IMR-90 (cell line): ENCODE results near the gene FSTL3. TPM values are rescaled to one million over a fixed set of nuclear protein-coding genes. Genes with fewer than 3 reads are reported as not detected.

ENCODE experiments used
- ATAC-seq: fragments of 200-7000 bp; cut with Tn5 transposase; 2 replicates; pipeline ENCODE4 v1.9.1; 2020; ENCODE audit warnings: low read depth, mild to moderate bottlenecking, moderate library complexity
- BruUV-seq: library from RNA; stranded (reverse); fragments of 400-500 nt; replicated peaks from 2 replicates; lab custom pipeline; 2021; lab: Mats Ljungman, UMichigan
- CTCF ChIA-PET: fragments of 300-600 bp; formaldehyde crosslinking; extraction: SDS; loops from one replicate; lab custom pipeline; 2021; ENCODE audit warnings: antibody characterized with exemption; lab: Yijun Ruan, JAX
- POLR2A ChIA-PET: fragments of 300-600 bp; sonication (Branson Sonifier 250); formaldehyde crosslinking; loops from one replicate; lab custom pipeline; 2022; ENCODE audit warnings: antibody characterized with exemption; ENCODE audit not compliant: unreplicated experiment; lab: Charles Lee
- DNase-seq: peaks from one replicate; pipeline ENCODE4 v3.0.0; 2013
- H2AFZ ChIP-seq: replicated peaks from 2 replicates; pipeline ENCODE3; 2013; ENCODE audit warnings: low read length, mild to moderate bottlenecking; ENCODE audit not compliant: poor library complexity
- H2AK5ac ChIP-seq: 2 replicates; pipeline ENCODE4 v1.6.1; 2013; ENCODE audit warnings: low read depth, low read length, inconsistent platforms
- H2AK9ac ChIP-seq: replicated peaks from 2 replicates; pipeline ENCODE3; 2013; ENCODE audit warnings: mild to moderate bottlenecking, low read depth, low read length, moderate library complexity; ENCODE audit not compliant: poor library complexity
- H2BK120ac ChIP-seq: 2 replicates; pipeline ENCODE4 v1.6.1; 2013; ENCODE audit warnings: low read depth, low read length, inconsistent platforms
- H2BK15ac ChIP-seq: 3 replicates; pipeline ENCODE4 v1.6.1; 2013; ENCODE audit warnings: low read depth, low read length, inconsistent platforms
- H2BK20ac ChIP-seq: 2 replicates; pipeline ENCODE4 v1.6.1; 2013; ENCODE audit warnings: low read depth, mild to moderate bottlenecking, inconsistent platforms, low read length, moderate library complexity
- H2BK5ac ChIP-seq: 2 replicates; pipeline ENCODE4 v1.6.1; 2013; ENCODE audit warnings: mild to moderate bottlenecking, low read depth, low read length, inconsistent platforms; ENCODE audit not compliant: poor library complexity, severe bottlenecking
- H3K14ac ChIP-seq: replicated peaks from 2 replicates; pipeline ENCODE4 v1.6.1; 2013; ENCODE audit warnings: low read depth, low read length, inconsistent platforms
- H3K18ac ChIP-seq: 2 replicates; pipeline ENCODE4 v1.6.1; 2013; ENCODE audit warnings: low read depth, low read length, control low read depth
- H3K23ac ChIP-seq: 2 replicates; pipeline ENCODE4 v1.6.1; 2013; ENCODE audit warnings: low read depth, low read length, inconsistent platforms
- H3K27ac ChIP-seq: 2 replicates; pipeline ENCODE4 v1.5.1; 2013; ENCODE audit warnings: mild to moderate bottlenecking, control low read depth, low read length; ENCODE audit not compliant: insufficient read depth
- H3K27me3 ChIP-seq: 2 replicates; pipeline ENCODE4 v1.6.1; 2013; ENCODE audit warnings: low read length; ENCODE audit not compliant: control insufficient read depth, insufficient read depth
- H3K36me3 ChIP-seq: 2 replicates; pipeline ENCODE4 v1.6.1; 2013; ENCODE audit warnings: low read length, mixed read lengths; ENCODE audit not compliant: control insufficient read depth, insufficient read depth
- H3K4ac ChIP-seq: 2 replicates; pipeline ENCODE4 v1.6.1; 2013; ENCODE audit warnings: low read depth, low read length, inconsistent platforms
- H3K4me1 ChIP-seq: 2 replicates; pipeline ENCODE4 v1.6.1; 2013; ENCODE audit warnings: low read length, mixed read lengths; ENCODE audit not compliant: control insufficient read depth, insufficient read depth
- H3K4me2 ChIP-seq: 2 replicates; pipeline ENCODE4 v1.6.1; 2013; ENCODE audit warnings: low read depth, mild to moderate bottlenecking, control low read depth, low read length, moderate library complexity
- H3K4me3 ChIP-seq: 2 replicates; pipeline ENCODE4 v1.5.1; 2013; ENCODE audit warnings: low read depth, mild to moderate bottlenecking, control low read depth, low read length, moderate library complexity; ENCODE audit not compliant: insufficient read depth
- H3K56ac ChIP-seq: 2 replicates; pipeline ENCODE4 v1.6.1; 2013; ENCODE audit warnings: low read length, inconsistent platforms; ENCODE audit not compliant: insufficient read depth; ENCODE audit errors: extremely low read depth
- H3K79me1 ChIP-seq, 2 experiments: 2 replicates each; pipeline ENCODE4 v1.6.1; 2013; ENCODE audit warnings: low read length in 2 of 2, inconsistent platforms in 1 of 2, low read depth in 1 of 2
- H3K9ac ChIP-seq: 2 replicates; pipeline ENCODE4 v1.6.1; 2013; ENCODE audit warnings: low read depth, low read length, control low read depth
- H3K9me1 ChIP-seq: 2 replicates; pipeline ENCODE4 v1.6.1; 2013; ENCODE audit warnings: low read length, inconsistent platforms; ENCODE audit not compliant: insufficient read depth
- H3K9me3 ChIP-seq: 2 replicates; pipeline ENCODE4 v1.6.1; 2013; ENCODE audit warnings: low read length; ENCODE audit not compliant: control insufficient read depth, insufficient read depth
- H4K20me1 ChIP-seq: 2 replicates; pipeline ENCODE4 v1.6.1; 2013; ENCODE audit warnings: low read length, inconsistent platforms; ENCODE audit not compliant: insufficient read depth
- H4K5ac ChIP-seq: 2 replicates; pipeline ENCODE4 v1.6.1; 2013; ENCODE audit warnings: mild to moderate bottlenecking, low read depth, low read length, control low read depth
- H4K8ac ChIP-seq, 2 experiments: 2 replicates each; pipeline ENCODE4 v1.6.1; 2013; ENCODE audit warnings: low read depth in 2 of 2, low read length in 2 of 2, control low read depth in 1 of 2, inconsistent platforms in 1 of 2
- H4K91ac ChIP-seq: 2 replicates; pipeline ENCODE4 v1.6.1; 2013; ENCODE audit warnings: low read depth, low read length, inconsistent platforms; ENCODE audit not compliant: insufficient read depth
- BHLHE40 ChIP-seq: fragments of 150-350 bp; IDR thresholded peaks from 2 replicates; pipeline ENCODE4 v1.6.1; 2016; ENCODE audit warnings: mild to moderate bottlenecking, low read depth, low read length
- CEBPB ChIP-seq: IDR thresholded peaks from 2 replicates; pipeline ENCODE4 v1.6.1; 2012; ENCODE audit warnings: low read depth, low read length, improper control_type of control experiment
- FOS ChIP-seq: fragments of 150-350 bp; IDR thresholded peaks from 2 replicates; pipeline ENCODE4 v1.6.1; 2016; ENCODE audit warnings: low read depth, low read length
- MAZ ChIP-seq: IDR thresholded peaks from 2 replicates; pipeline ENCODE4 v1.6.1; 2012; ENCODE audit warnings: low read depth, mild to moderate bottlenecking, low read length, improper control_type of control experiment, moderate library complexity, borderline replicate concordance
- MXI1 ChIP-seq: IDR thresholded peaks from 2 replicates; pipeline ENCODE4 v1.6.1; 2012; ENCODE audit warnings: low read depth, mild to moderate bottlenecking, low read length, moderate library complexity, borderline replicate concordance
- NFE2L2 ChIP-seq: fragments of 150-350 bp; IDR thresholded peaks from 2 replicates; pipeline ENCODE4 v1.6.1; 2016; ENCODE audit warnings: low read depth, mild to moderate bottlenecking, low read length
- POLR2A ChIP-seq: IDR thresholded peaks from 2 replicates; pipeline ENCODE4 v1.6.1; 2012; ENCODE audit warnings: mild to moderate bottlenecking, low read depth, low read length
- RAD21 ChIP-seq: IDR thresholded peaks from 2 replicates; pipeline ENCODE4 v1.6.1; 2012; ENCODE audit warnings: low read length, improper control_type of control experiment
- RCOR1 ChIP-seq: IDR thresholded peaks from 2 replicates; pipeline ENCODE4 v1.6.1; 2012; ENCODE audit warnings: mild to moderate bottlenecking, low read length, improper control_type of control experiment; ENCODE audit not compliant: insufficient replicate concordance
- WGBS, 2 experiments: methylation state at CpG; one replicate each; pipeline versions ENCODE4 v1.1.5 to v1.1.7; 2013; ENCODE audit warnings: missing lambda C conversion rate in 2 of 2; ENCODE audit not compliant: insufficient read length in 1 of 2; ENCODE audit errors: extremely low coverage in 2 of 2; 5-methylcytosine and 5-hydroxymethylcytosine counted together
- dilution Hi-C: fragments of 300-500 bp; cut with HindIII; formaldehyde crosslinking; loops from one replicate; pipeline ENCODE4 v1.14.3; 2018; ENCODE audit warnings: low sequenced_read_pairs; ENCODE audit not compliant: unreplicated experiment
- in situ Hi-C: fragments of 300-500 bp; cut with MboI; formaldehyde crosslinking; loops from 3 replicates; pipeline ENCODE4 v1.14.3; 2019; ENCODE audit warnings: low sequenced_read_pairs, inconsistent platforms, mixed read lengths
- intact Hi-C: fragments of 100-400 bp; cut with micrococcal nuclease; formaldehyde crosslinking; loops from 2 replicates; pipeline ENCODE4 v1.10.0; 2022
- polyA plus RNA-seq, 3 experiments: library from polyadenylated mRNA; depleted of rRNA; stranded (reverse); fragments of >200 nt; gene quantifications; 2 replicates each; pipeline ENCODE4 v1.2.3, GENCODE V29; 2012; ENCODE audit warnings: low replicate concordance in 1 of 3
- total RNA-seq: library from RNA; depleted of rRNA; stranded (reverse); fragments of >200 nt; gene quantifications from 2 replicates; pipeline ENCODE4 v1.2.3, GENCODE V29; 2012
- TF ChIP-seq, protein P1 (sequence below): fragments of 150-350 bp; IDR thresholded peaks from 2 replicates; pipeline ENCODE4 v1.6.1; 2017; ENCODE audit warnings: mild to moderate bottlenecking, antibody characterized with exemption, low read length, low read depth

The FSTL3 gene
- total and polyA plus RNA-seq, 2 of the 4 experiments (the other 2 are of a cell fraction) = 32.3 to 76.9 TPM

DNA sequence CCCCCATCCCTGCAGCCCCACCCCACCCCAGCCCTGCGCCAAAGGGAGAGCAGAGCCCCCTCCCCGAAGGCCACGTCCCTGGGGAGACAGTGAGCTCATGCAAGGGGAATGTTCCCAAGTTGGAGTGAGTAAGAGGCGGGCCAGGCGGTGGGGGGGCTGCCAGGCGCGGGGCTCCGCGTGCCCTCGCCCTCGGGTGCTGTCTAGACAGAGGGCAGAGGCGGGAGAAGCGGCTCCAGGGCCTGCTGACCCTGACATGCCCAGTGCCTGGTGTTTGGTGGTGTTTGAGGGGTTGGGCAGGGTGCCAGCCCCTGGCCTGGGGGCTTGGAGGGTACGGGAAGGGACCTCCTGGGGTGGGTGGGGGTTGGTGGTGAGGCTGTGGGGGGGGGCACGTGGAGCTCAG, 1.0 kb downstream of the FSTL3 start:
- peaks cover 18% of the 10 kb centered on the region for H4K20me1 ChIP-seq
- no peak overlapping the region for H3K18ac ChIP-seq
- H2AFZ ChIP-seq = peak overlapping the region; percentile 69
- H3K27me3 ChIP-seq = no peaks in the 10 kb centered on the region
- ChIA-PET CTCF (no interaction called here), POLR2A (interaction anchor here (0.7 kb wide), 2 partner anchors 76 to 280 kb away, joined by 3 read pairs; no protein-coding TSS in a partner anchor)
- no peak overlapping the region for H3K23ac ChIP-seq
- H2BK15ac ChIP-seq = no peak overlapping the region
- in situ Hi-C loops (no loop called here), intact Hi-C loops (no loop called here), dilution Hi-C loops (no loop called here)
- peak overlapping the region; percentile 78; the same call in 1 of the 2 replicates for H3K14ac ChIP-seq
- H3K4me2 ChIP-seq = peak overlapping the region; percentile 68
- peaks cover 12% of the 10 kb centered on the region for H3K9me1 ChIP-seq
- H2BK5ac ChIP-seq = peak overlapping the region; percentile 89
- peaks cover 19% of the 10 kb centered on the region for H3K4me1 ChIP-seq
- no peak overlapping the region for H4K5ac ChIP-seq
- no peak overlapping the region for H2BK20ac ChIP-seq
- H3K4ac ChIP-seq = peak overlapping the region; percentile 90
- TF ChIP-seq MAZ (peak; percentile 98), BHLHE40 (peak; percentile 69), MXI1 (peak; percentile 42; the same call in 1 of the 2 replicates), POLR2A (no peak), FOS (peak; percentile 89), NFE2L2 (no peak), CEBPB (0 out of 2 replicates have a peak, but pooled peaks have one; percentile 15), RAD21 (no peak), RCOR1 (peak; percentile 15)
- TF ChIP-seq, protein P1, sequence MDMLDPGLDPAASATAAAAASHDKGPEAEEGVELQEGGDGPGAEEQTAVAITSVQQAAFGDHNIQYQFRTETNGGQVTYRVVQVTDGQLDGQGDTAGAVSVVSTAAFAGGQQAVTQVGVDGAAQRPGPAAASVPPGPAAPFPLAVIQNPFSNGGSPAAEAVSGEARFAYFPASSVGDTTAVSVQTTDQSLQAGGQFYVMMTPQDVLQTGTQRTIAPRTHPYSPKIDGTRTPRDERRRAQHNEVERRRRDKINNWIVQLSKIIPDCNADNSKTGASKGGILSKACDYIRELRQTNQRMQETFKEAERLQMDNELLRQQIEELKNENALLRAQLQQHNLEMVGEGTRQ = peak; percentile 35; the same call in 1 of the 2 replicates
- peak; percentile 3 for ATAC-seq
- peak overlapping the region; percentile 47; the same call in 1 of the 2 replicates for H4K91ac ChIP-seq
- H2AK9ac ChIP-seq = peak overlapping the region; percentile 99
- DNase-seq = peak; percentile 79
- peak overlapping the region; percentile 90; the same call in 1 of the 2 replicates for H3K9ac ChIP-seq
- H4K8ac ChIP-seq = peak overlapping the region; percentile 84 to 98; a peak in 2 of 4 replicates
- peak overlapping the region; percentile 94; the same call in 1 of the 2 replicates for H2AK5ac ChIP-seq
- H3K79me1 ChIP-seq = peaks cover 13 to 43% of the 10 kb centered on the region in 2 experiments; a peak in 3 of 4 replicates
- no peak overlapping the region for H3K56ac ChIP-seq
- no peaks in the 10 kb centered on the region for H3K9me3 ChIP-seq
- H3K36me3 ChIP-seq = no peaks in the 10 kb centered on the region; the same call in 1 of the 2 replicates
- peak overlapping the region; percentile 81; the same call in 1 of the 2 replicates for H3K4me3 ChIP-seq
- BruUV-seq = no TSS peak
- H2BK120ac ChIP-seq = peak overlapping the region; percentile 57; the same call in 1 of the 2 replicates
- 0% methylated on average over 1 of the region's 15 CpGs; no CpG with 5 or more reads in 1 of the 2 experiments for WGBS, 2 experiments
- peak overlapping the region; percentile 63 for H3K27ac ChIP-seq
